Measurements from ENCODE around the gene VWA3B.
"Not testable (repeated sequence)": the region's sequence is repeated elsewhere in the genome, so short reads cannot be mapped to it uniquely, and the experiment has no call there.

Gene VWA3B

GRCh38 chr2:98300141-98300874 is 213.3 kb downstream of the VWA3B start:
- DNase-seq, result no peak

DNA sequence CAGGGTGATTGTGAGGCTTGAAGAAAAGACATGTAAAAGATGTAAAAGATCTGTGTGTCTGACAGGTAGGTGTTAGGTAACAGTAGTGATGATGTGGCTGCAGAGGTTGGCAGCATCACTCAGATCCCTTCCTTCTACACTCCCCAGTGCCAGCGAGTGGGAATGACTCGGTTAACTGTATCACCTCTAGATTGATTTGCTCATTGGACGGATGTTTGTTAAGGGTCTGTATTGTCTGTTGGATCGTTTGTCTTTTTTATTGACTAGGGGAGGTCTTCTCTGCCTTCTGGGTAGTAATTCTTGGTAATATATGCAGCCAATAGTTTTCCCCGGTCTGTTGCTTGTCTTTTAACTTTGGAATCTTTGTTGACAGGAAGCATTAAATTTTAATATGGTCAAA is 214.5 kb downstream of the VWA3B start:
- no peak for DNase-seq

GRCh38 chr2:98307131-98307696 is 220.2 kb downstream of the VWA3B start:
- not testable (repeated sequence) for DNase-seq

DNA sequence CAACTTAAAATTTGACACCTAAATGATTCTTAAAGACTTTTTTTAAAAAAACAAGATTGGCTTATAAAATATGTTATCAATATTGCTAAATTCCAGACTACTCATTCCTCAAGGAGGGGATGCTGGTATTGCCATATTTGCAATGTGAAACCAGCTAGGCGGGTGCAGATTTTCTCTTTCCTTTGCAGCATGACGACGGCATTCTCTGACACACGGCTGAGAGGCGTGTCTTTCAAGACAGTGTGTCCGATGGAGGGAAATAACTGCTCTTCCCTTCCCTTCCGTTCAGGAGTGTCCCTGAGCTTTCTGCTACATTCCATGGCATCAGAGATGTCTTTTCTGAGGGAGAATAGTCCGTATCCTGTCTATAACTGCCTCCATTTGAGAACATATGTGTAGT is 221.1 kb downstream of the VWA3B start:
- no peak for DNase-seq

- no peak for DNase-seq
Measured at GRCh38 chr2:98308532-98308931, 221.6 kb downstream of the VWA3B start.

GRCh38 chr2:98309580-98309979 is 222.6 kb downstream of the VWA3B start:
- no peak for DNase-seq

DNA sequence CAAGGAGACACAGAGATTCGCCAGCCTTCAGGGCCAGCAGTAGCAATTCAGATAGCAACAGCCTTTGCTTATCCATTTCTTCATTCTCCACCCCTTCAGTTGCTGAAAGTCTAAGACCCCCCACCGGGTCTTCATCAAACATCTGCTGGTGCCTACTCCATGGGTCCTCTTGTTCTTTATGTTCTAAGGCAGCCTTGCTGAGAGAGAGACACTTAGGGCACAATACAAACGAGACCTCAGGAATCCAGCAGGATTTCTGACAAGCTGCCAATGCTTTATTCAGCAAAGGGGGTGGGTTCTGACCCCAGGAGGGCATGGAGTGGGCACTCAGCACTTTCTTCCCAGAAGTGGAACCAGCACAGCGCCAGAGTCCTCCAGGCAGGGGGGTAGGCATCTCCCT is 223.0 kb downstream of the VWA3B start:
- no peak for DNase-seq

GRCh38 chr2:98311090-98311489 is 224.1 kb downstream of the VWA3B start:
- DNase-seq, result no peak

GRCh38 chr2:98311771-98312545 is 225.0 kb downstream of the VWA3B start:
- no peak for DNase-seq

GRCh38 chr2:98313492-98314250 is 226.7 kb downstream of the VWA3B start:
- DNase-seq, result no peak

DNA sequence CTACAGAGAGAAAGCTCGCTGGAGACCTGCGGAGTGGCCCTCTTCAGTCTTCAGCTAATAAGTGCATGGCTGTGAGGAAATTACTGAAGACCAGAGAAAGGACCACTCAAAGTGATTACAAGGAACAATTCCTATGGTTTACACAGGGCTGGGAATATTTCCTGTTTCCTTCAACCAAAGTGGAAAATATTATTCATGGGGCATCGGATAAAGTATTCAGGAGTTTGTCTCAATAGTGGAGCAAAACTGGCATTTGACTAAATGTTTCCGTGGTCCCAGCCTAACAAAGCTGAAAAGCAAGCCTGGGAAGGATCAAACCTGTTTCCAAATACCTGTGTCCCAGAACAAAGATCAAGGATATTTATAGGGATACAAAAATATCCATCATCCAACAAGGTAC is 227.3 kb downstream of the VWA3B start:
- DNase-seq, result no peak

DNA sequence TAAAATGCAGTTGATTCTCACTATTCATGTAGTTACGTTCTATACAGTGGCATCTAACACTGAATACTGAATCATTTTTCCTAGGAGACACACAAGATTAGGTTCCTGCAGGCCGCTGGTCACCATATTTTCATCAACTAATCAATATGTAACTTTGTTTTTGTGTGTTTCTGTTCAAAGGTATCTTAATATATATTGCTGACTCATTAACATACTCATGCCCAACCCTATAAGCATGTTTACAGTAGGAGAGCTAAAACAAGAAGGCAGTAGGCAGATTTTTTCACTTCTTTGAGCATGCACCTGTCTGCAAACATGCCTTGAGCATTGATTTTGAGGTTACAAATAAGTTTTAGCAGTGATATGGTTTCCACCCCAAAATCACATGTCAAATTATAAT is 229.0 kb downstream of the VWA3B start:
- DNase-seq, result no peak

DNA sequence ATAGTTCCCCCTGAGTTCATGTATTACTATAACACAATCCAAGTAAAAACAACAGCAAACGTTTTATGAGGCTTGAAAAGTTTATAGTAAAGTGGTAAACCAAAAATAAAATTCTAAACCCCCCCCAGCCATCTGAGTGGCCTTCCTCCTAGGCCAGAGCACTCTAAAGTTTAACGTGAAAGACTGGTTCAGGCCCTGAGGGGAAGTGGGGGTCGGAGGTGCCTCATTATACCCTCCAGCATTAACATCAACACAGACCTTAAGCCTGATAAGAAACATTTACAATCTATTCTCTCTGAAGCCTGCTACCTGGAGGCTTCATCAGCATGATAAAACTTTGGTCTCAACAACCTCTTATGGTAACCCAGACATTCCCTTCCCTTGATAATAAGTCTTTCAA is 230.2 kb downstream of the VWA3B start:
- no peak for DNase-seq

DNA sequence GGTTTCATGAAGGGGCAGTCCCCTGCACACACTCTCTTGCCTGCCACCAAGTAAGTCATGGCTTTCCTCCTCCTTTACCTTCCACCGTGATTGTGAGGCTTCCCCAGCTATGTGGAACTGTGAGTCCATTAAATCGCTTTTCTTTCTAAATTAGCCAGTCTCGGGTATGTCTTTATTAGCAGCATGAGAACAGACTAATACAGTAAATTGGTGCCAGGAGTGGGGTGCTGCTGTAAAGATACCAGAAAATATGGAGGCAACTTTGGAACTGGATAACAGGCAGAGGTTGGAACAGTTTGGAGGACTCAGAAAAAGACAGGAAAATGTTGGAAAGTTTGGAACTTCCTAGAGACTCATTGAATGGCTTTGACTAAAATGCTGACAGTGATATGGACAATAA is 233.2 kb downstream of the VWA3B start:
- DNase-seq, result not testable (repeated sequence)

DNA sequence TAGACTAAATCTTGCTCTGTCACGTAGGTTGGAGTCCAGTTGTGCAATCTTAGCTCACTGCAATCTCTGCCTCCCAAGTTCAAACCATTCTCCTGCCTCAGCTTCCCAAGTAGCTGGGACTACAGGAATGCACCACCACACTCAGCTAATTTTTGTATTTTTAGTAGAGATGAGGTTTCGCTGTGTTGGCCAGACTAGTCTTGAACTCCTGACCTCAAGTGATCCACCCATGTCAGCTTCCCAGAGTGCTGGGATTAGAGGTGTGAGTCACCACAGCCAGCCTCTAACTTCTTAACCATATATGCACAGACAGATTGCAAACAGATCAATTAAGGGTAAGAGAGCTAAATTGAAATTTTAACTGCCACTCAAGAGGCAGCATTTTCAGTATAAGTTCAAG is 237.2 kb downstream of the VWA3B start:
- no peak for DNase-seq

DNA sequence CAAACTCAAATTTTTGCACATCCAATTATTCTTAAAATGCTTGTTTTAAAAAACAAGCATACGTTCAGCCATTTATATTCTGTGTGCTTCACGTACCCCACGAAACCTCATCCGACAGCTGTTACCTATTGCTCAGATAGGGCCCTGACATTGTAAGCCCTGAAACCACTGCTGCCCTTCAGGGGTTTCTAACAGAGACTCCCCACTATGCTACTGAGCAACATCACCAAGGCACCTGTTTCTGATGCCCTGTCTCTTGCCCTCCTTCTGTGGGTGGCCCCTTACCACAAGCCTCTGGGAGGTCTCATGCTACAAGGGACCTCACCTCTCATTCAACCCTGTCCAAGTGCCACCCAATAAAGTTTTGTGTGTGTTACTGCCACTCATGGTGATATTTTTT is 240.8 kb downstream of the VWA3B start:
- DNase-seq, result no peak

DNA sequence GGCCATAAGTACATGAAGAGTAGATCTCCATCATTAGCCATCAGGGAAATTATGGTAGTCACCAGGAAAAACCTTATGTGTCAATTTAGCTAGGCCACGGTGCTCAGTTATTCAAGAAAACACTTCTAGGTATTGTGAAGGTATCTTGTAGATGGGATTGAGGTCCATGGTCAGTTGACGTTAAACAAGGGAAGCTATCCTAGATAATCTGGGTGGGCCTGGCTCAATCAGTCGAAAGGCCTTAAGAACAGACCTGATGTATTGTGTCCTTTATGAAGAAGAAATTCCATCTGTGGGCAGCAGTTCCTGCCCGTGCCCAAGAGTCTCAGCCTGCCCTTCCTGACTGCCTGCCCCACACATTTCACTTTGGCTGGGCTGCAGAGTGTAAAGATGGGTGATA is 242.6 kb downstream of the VWA3B start:
- no peak for DNase-seq

DNA sequence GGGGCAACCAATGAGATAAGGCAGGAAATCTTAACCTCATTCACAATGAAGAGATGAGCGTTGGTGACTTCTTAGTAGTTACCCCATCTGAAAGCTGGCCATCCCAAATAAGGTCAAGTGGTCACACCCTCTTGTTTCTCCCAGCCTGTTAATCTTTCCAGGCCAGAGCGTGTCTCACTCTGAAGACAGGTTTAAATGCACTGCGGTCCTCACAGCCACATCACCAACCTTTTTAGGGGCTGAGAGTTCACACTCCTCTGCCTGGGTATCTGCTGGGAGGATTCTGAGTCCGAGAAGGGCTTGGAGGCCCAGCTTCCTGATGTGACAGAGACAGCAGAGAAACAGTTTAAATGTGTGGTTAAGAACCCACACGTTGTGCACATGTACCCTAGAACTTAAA is 246.0 kb downstream of the VWA3B start:
- DNase-seq, result no peak

- DNase-seq, result no peak
Measured at GRCh38 chr2:98333922-98334321, 247.0 kb downstream of the VWA3B start.

DNA sequence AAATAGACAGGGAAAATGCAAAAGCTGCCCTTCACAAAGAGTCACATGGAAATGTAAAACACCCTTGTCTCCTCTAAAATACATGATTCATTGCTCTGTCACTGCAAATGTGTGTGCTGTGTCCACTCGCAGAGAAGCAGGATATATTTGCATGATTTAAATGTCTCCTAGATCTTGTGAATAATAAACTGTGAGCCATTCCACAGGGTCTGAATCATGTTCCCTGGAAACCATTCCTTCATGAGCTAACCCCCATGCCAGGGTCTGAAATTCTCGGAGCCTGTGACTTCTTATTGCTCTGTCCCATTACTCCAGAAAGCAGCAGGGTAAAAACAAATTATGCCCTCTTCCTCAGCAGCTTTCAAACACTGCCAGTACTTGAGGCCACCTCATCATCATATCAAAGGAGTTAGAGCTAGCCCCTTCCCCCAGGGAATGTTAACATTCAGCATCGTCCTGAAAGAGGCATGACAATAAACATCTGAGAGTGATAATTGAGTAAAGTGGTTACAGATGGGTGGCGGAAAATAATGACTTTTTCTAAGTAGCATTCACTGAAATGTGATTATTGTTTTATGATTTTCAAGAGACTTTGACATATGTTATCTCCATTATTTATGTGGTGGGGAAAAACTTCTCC is 247.6 kb downstream of the VWA3B start:
- no peak for DNase-seq

DNA sequence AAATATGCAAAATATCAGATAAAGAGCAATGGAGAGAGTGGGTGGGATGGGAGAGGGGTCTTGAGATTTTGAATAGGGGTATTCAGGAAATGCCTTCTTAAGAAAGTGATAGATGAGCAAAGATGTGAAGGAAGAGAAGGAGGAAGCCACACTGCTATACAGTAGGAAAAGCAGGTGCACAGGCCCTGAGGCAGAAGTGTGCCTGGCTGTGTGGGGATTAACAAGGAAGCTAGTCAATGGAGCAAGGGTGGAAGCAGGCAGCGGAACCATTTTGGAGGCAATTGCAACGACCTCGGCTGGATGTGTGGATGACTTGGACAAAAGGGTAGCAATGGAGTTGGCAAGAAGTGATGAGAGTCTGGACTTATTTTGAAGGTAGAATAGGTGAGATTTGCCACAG is 248.3 kb downstream of the VWA3B start:
- no peak for DNase-seq

GRCh38 chr2:98341241-98341640 is 254.3 kb downstream of the VWA3B start:
- no peak for DNase-seq

DNA sequence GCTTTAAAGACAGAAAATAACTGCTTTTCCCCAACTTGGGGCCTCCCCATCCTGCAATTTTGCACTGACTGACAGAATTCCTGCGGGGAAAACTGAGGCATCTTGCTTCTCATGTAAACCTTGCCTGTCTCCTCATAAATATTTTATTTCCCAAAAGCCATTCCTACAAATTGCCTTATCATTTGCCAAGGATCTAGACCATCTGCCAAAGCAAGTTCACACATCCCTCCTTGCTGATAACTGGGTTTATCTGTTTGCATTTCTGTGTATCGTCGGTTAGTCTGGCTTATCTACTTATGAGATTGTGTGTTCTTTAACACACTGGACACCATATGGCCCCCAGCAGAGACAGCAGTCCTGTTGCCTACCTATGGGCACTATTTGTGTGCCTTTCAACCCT is 256.3 kb downstream of the VWA3B start:
- DNase-seq, result no peak
